ES-I3 (cell line): ENCODE measurements around the gene DSCAML1.

Experiments
- H3K36me3 ChIP-seq: 2 replicates; pipeline ENCODE4 v1.6.1; 2013; ENCODE audit warnings: mild to moderate bottlenecking, low read length, control low read depth, moderate library complexity; ENCODE audit not compliant: insufficient read depth
- H3K4me1 ChIP-seq: 2 replicates; pipeline ENCODE4 v1.6.1; 2013; ENCODE audit warnings: mild to moderate bottlenecking, control low read depth, low read length; ENCODE audit not compliant: insufficient read depth
- H3K9ac ChIP-seq: 2 replicates; pipeline ENCODE4 v1.6.1; 2013; ENCODE audit warnings: low read depth, mild to moderate bottlenecking, low read length, moderate library complexity
- H3K9me3 ChIP-seq: 2 replicates; pipeline ENCODE4 v1.6.1; 2013; ENCODE audit warnings: mild to moderate bottlenecking, low read length, moderate library complexity; ENCODE audit not compliant: control insufficient read depth, insufficient read depth

The DSCAML1 gene

DNA sequence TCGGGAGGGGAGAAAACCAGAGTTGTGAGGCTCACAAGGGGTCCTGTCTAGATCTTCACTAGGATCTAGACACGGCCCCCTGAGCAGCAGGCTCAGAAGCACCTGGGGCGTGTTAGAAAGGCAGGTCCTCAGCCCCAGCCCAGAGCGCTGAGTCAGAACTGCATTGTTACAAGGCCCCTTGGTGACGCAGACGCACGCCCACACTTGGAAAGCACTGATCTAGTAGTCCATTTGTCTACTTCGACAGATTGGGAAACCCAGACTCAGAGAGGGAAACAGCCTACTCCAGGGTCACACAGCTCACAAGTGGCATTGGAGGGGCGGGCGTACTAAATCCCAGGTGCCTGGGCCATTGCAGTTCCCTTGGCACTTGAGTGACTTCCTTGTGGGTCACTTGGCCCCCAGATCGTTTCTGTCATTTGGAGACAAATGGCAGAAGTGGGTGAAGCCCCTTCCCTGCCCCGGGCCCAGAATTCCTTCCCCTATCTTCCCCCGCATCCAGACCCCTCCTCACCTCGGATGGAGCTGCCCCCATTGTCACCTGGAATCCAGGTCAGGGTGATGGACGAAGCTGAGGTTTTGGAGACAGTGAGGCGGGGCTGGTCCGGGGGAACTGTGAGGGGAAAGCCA is 358.5 kb downstream of the DSCAML1 start:
- Histone ChIP-seq H3K4me1 (no peaks in the 10 kb centered on the region; the same call in 1 of the 2 replicates), H3K9me3 (no peaks in the 10 kb centered on the region), H3K9ac (no peak overlapping the region)

DNA sequence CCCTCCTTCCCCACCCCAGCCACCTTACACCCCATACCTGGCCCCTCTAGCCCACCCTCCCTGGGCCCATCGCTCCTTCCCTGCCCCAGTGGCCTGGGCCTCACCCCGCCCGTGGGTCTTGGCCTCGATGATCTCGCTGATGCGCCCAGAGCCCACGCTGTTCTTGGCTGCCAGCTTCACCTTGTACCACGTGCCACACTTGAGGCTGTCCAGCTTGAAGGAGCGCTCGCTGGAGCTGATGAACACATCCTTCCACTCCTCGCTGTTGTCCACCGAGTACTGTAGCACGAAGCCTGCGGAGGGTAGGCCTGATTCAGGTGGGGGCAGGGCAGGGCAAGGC is 359.3 kb downstream of the DSCAML1 start:
- Histone ChIP-seq H3K4me1 (no peaks in the 10 kb centered on the region; the same call in 1 of the 2 replicates), H3K36me3 (no peaks in the 10 kb centered on the region), H3K9me3 (no peaks in the 10 kb centered on the region), H3K9ac (no peak overlapping the region)

More for the DNA sequence above, 358.5 kb downstream of the DSCAML1 start:
- no peaks in the 10 kb centered on the region for H3K36me3 ChIP-seq

DNA sequence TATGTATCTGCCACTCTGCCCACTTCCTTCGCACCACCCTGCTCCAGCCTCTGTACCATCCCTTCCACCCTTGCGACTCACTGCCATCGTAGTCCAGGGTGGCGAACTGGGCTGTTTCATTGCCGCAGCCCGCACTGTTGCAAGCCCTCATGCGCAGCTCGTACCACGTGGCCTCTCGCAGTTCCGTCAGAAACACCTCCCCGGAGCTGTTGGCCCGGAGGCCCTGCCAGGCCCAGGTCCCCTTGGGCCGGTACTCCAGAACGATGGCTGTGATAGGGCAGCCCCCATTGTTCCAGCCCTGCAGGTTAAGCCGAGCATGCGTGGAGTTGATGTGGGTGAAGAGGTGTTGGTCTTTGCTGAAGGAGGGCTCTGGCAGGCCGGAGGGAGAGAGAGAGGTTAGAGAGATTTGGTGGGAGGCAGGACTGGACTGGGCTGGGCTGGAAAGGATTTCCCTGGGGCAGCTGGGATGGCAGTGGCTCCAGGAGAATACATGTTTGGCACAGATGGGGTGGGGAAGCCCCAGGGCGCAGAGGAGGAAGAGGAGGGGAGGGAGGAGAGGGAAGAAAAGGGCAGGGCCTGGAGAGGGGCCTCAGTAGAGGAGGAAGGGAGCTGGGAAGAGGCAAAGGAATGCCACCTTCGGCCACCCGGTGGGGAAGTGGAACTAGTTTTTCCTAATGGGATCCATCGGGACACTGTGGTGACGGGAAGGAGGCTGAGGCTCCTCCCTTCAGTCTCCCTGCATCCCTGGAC is 359.8 kb downstream of the DSCAML1 start:
- H3K4me1 ChIP-seq: no peaks in the 10 kb centered on the region; the same call in 1 of the 2 replicates
- H3K36me3 ChIP-seq: no peaks in the 10 kb centered on the region
- no peaks in the 10 kb centered on the region for H3K9me3 ChIP-seq
- no peak overlapping the region for H3K9ac ChIP-seq

DNA sequence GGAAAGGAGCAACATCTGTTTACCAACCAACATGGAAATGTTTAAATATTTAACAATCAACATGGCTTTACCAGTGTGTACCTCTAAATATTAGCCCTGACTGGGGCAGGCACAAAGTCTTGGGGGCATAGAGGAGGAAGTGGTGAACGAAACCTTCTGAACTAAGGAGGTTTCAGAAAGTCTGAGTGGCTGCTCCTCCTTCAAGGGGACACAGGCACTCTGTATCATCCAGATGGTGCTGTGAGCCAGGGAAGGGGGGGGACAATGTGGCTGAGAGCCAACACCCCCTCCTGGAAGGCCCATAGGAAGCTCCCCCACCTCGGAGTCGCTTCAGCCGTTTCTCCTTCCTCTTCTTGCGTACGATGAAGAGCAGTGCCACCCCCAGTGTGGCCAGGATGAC is 361.7 kb downstream of the DSCAML1 start:
- Histone ChIP-seq H3K36me3 (no peaks in the 10 kb centered on the region), H3K9me3 (no peaks in the 10 kb centered on the region), H3K4me1 (no peaks in the 10 kb centered on the region; the same call in 1 of the 2 replicates), H3K9ac (no peak overlapping the region)

DNA sequence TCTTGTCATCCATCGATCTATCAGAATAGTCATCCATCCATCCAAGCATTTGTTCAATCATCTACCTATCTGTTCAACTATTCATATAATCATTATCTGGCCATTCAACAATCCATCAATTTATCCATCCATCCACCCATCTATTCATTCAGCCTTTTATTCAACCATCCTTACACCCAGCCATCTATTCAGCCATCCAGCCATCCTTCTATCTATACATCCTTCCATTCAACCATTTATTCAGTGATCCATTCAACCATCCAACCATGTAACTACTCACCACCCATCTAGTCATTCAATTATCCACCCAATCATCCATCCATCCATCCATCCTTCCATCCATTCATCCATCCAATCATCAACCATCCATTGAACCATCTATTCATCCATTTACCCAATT is 362.5 kb downstream of the DSCAML1 start:
- no peaks in the 10 kb centered on the region for H3K9me3 ChIP-seq
- no peak overlapping the region for H3K9ac ChIP-seq
- H3K36me3 ChIP-seq: no peaks in the 10 kb centered on the region
- no peaks in the 10 kb centered on the region; the same call in 1 of the 2 replicates for H3K4me1 ChIP-seq

DNA sequence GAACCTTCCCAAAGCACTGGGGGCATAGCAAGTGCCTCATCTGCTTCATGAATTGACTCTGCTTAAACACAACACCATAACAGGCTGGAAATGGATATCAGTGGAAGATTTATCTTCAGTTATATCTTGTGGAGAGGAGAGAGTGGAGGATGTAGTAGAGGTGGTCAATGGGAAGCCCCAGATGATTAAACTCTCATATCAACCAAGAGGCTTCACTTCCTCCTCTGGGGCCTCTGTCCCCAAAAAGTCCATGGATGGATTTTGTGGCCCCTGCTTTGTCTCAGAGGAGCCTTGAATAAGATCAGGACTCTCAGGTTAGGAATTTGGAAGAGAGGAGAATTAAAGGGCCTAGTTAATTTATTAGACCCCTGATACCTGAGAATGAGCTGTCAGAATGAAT is 363.3 kb downstream of the DSCAML1 start:
- no peaks in the 10 kb centered on the region; the same call in 1 of the 2 replicates for H3K4me1 ChIP-seq
- no peaks in the 10 kb centered on the region for H3K9me3 ChIP-seq
- H3K9ac ChIP-seq: no peak overlapping the region
- no peaks in the 10 kb centered on the region for H3K36me3 ChIP-seq

DNA sequence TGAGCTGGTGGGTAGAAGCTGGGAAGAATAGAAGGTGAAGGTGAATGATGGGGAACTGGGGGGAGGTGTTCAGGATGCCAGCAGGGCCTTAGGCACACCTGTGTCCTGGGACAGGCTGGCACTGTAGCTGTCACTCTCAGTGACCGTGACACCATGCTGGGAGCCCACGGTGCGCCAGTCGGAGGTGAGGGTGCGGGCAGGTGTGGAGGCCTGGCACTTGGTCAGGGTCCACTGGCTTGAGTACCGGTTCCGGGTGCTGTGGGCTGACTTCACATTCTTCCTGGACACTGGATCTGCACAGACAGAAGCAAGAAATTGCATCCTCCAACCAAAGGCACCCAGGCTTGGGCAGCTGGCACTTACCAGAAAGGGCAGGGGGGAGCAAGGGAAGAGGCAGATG is 365.6 kb downstream of the DSCAML1 start:
- no peak overlapping the region for H3K9ac ChIP-seq
- H3K36me3 ChIP-seq: no peaks in the 10 kb centered on the region
- no peaks in the 10 kb centered on the region for H3K9me3 ChIP-seq
- H3K4me1 ChIP-seq: no peaks in the 10 kb centered on the region; the same call in 1 of the 2 replicates

DNA sequence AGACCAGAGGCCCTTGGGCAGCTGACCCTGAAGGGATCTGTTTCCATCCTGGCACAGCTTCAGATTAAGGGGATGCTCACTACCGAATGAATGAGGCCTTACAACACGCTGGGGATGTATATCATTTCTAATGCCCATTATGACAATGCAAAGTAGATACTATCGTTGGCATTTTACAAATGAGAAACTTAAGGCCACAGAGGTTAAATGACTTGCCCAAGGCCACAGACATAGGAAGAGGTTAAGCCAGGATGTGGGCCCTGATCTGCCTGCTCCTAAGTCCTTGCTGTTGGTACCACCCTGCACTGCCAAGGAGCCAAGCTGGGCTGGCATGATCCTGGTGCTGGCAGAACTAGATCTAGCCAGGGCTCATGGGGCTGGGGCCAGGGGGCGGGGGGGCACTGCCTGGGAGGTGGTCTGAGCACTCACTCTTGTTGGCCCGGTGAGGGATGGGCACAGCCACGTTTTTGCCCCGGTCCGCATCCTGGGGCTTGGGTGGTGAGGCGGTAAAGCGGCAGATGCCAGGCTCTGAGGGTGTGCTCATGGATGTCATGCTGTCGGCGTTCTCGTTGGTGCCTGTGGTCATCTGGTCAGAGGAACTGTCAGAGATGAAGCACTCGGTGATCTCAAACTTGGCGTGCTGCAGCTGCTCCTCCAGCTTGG is 366.6 kb downstream of the DSCAML1 start:
- no peaks in the 10 kb centered on the region for H3K36me3 ChIP-seq
- no peaks in the 10 kb centered on the region for H3K9me3 ChIP-seq
- no peak overlapping the region for H3K9ac ChIP-seq
- no peaks in the 10 kb centered on the region; the same call in 1 of the 2 replicates for H3K4me1 ChIP-seq

DNA sequence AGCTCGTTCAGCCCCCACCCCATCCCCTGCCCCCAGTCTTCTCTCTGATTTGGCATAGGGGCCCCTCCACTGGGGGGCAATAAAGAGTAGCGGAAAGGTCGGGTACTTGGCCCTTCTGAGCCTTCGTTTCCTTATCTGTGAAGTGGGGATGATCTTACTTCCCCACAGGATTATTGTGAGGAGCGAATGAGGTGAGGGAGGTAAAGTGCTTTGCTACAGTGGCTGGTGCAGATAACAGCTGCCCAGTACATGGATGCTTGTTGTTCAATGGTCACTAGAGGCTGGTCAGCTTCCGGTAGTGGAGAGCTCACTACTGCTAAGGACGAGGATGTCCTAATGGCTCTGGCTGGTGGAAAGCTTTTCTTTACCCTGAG is 368.2 kb downstream of the DSCAML1 start:
- Histone ChIP-seq H3K9me3 (no peaks in the 10 kb centered on the region), H3K4me1 (no peaks in the 10 kb centered on the region; the same call in 1 of the 2 replicates), H3K36me3 (no peaks in the 10 kb centered on the region), H3K9ac (no peak overlapping the region)

DNA sequence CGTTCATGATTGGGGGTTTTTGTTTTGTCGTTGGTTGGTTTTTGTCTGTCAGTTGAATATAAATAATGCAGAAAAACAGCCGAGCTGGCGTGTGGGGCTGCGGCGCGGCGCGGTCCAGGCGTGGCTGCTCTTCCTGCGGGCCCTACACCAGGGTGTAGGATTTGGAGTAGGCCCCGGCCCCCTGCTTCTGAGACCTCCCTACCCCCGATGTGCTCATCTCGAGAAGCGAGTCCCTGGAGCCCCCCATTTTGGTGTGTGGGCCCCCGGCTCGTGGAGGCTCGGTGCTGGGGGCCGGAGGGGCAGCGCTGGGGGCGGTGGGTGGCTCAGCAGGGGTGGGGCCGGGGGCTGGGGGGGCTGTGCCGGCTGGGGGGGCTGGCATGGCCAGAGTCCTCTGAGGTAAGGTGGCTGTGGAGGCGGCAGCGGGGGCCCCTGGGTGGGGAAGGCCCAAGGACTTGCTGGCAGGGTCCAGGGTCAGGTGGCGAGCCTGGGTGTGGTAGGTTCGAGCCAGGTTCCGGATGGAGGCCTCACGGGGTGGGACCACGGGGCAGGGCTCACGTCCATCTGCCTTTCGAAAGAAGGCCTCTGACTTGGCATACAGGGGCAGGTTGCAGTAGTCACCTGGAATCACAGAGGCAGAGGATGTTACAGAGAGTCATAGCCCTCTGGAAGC is 368.7 kb downstream of the DSCAML1 start:
- Histone ChIP-seq H3K9me3 (no peaks in the 10 kb centered on the region), H3K36me3 (no peaks in the 10 kb centered on the region), H3K9ac (no peak overlapping the region), H3K4me1 (no peaks in the 10 kb centered on the region; the same call in 1 of the 2 replicates)

DNA sequence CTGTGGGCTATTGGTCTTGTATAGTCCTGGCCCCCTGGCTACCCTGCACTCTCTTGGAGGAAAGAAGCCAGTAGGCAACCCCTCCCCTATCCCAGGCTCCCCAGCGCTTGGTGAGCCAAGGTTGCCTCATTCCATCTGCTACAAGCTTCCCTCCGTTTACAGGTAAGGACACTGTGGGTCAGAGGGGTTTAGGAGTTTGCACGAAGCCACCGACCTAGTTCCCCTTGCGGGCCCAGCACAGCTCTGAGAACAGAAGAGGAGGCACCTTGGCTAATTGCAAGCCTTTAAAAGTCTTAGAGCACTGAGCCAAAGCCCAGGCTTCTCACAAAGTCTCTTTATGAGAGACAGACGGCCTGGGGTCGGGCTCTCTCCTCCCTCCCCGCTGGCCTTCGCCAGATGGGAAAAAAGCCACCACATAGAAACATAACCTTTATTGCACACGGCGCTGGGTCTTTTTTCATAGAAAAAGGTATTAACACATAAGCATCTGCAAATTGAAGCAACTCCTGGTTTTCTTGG is 369.6 kb downstream of the DSCAML1 start:
- no peak overlapping the region for H3K9ac ChIP-seq
- H3K9me3 ChIP-seq: no peaks in the 10 kb centered on the region
- H3K4me1 ChIP-seq: no peaks in the 10 kb centered on the region; the same call in 1 of the 2 replicates
- no peaks in the 10 kb centered on the region for H3K36me3 ChIP-seq

DNA sequence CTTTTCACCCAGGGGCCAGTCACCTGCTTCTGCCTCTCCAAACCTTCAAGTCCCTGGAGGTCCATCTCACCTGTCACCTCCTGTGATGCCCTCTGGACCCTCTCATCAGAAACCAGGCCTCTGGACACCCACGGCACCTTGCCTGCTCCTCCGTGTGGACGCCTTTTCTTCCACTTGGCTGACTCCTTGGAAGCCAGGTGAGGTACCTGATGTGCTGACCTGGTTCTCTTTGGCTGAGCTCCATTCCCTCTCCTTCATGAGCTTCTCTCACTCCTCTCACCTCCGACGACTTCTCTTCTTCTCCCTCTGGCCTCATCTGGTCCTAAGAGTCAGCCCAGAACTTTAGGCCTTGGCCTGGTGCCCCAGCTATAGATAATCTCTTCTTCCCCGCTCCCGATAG is 370.1 kb downstream of the DSCAML1 start:
- no peaks in the 10 kb centered on the region; the same call in 1 of the 2 replicates for H3K4me1 ChIP-seq

DNA sequence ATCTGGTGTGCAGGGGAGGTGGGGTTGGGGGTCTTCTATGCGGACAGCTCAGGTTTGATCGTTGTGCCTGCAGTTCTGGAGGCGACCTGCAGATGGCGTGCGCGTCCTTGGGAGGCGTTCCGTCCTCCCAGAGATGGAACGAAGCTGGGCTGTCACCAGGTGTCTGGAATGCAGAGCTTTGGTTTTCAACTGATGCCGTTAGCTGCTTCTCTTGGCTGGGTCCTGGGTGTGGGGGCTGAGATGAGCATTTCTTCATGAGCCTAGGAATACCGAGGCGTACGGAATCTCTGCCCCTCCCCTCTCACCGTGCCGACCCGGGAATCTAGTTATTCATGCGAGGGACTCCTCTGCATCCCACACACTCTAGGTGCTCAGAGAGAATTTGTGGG is 370.7 kb downstream of the DSCAML1 start:
- H3K4me1 ChIP-seq: no peaks in the 10 kb centered on the region; the same call in 1 of the 2 replicates
- H3K9ac ChIP-seq: no peak overlapping the region
- H3K36me3 ChIP-seq: no peaks in the 10 kb centered on the region
- H3K9me3 ChIP-seq: no peaks in the 10 kb centered on the region

More for the DNA sequence above, 370.1 kb downstream of the DSCAML1 start:
- no peaks in the 10 kb centered on the region for H3K9me3 ChIP-seq
- H3K36me3 ChIP-seq: no peaks in the 10 kb centered on the region
- H3K9ac ChIP-seq: no peak overlapping the region

DNA sequence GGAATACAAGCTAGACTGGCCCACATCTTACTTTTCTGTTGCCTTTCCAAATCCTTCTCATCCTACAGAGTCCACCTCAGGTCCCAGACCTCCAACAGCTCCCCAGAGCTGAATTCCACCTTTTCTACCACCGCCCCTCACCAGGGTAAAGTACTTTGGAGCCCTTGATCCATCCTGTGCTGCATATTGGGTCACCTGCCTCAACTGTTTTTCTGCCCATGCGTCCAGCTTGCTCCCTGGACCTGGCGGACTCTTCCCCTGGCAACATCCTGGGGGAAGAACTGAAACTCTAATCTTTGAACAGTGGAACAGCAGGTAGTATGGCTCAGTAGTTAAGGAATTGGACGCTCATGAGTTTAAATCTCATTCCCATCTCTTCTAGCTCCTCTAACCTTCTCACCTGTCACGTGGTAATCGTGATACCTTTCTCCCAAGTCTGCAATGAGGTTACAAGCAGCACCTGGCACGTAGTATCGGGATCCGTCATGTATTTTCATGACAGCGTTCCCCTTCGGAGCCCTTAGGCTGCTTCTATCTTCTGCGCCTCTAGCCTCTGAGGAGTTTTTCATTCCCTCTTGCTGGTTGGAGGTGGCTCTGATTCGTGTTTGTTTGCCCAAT is 371.2 kb downstream of the DSCAML1 start:
- H3K9me3 ChIP-seq: no peaks in the 10 kb centered on the region
- no peak overlapping the region for H3K9ac ChIP-seq
- no peaks in the 10 kb centered on the region; the same call in 1 of the 2 replicates for H3K4me1 ChIP-seq
- H3K36me3 ChIP-seq: no peaks in the 10 kb centered on the region
